ENCODE measurements around the gene SYNE1. TPM values are rescaled to one million over a fixed set of nuclear protein-coding genes. Genes with fewer than 3 reads are reported as not detected.

The SYNE1 gene
- total and polyA plus RNA-seq, 10 of the 15 experiments (the other 5 are each of a cell fraction or from before 2014, with no cell fraction given) = 2.3 to 28.7 (median 14.1) TPM

DNA sequence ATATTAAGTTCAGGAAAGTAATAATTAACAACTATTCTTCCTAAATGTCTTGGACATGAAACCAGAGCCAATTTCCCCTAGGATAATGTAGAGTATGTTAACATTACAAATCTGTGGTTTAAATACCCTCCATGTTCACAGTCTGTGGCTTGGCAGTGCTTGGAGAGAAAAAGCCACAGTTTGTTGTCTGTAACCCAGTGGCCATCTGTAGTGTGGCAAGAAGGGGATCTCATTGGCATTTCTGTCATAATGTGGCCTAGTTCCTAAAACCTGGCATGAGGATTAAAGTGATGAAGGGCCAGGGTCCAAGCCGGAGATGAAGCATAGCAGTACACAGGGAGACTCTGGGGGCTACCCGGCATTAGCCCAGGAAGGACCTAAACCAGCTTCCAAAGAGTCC lies 31.2 kb downstream of the SYNE1 start:
- H3K4me1 ChIP-seq (ENCODE audit: control insufficient read depth, insufficient read depth, low read length) = no peaks in the 10 kb centered on the region
- H3K27ac ChIP-seq (ENCODE audit: control insufficient read depth, insufficient read depth) = no peak overlapping the region
- SMC1A ChIA-PET (ENCODE audit: uncharacterized antibody, unreplicated experiment) = no interaction called here
- WGBS (ENCODE audit: insufficient coverage, insufficient replicate concordance, low lambda C conversion rate, missing lambda C conversion rate) = 44% methylated on average over 2 of the region's 2 CpGs
- no TSS peak for BruUV-seq (replicated peaks)
- no peaks in the 10 kb centered on the region for H4K20me1 ChIP-seq (ENCODE audit: control insufficient read depth, insufficient read depth)
- no peak overlapping the region for H2AFZ ChIP-seq (ENCODE audit: control insufficient read depth, low read depth, low read length)
- no peaks in the 10 kb centered on the region for H3K36me3 ChIP-seq (ENCODE audit: control insufficient read depth in 2 of 2, insufficient read depth in 2 of 2, low read length in 1 of 2)
- CTCF ChIA-PET = no interaction called here
- intact Hi-C loops (cut with micrococcal nuclease; ENCODE audit: unreplicated experiment) = no loop called here
- H3K4me3 ChIP-seq = no peak overlapping the region
- H3K9ac ChIP-seq (ENCODE audit: control insufficient read depth, insufficient read depth, low read length) = no peak overlapping the region
- H3K9me3 ChIP-seq (replicated peaks; ENCODE audit: control insufficient read depth, insufficient read depth, low read length) = no peaks in the 10 kb centered on the region
- no peaks in the 10 kb centered on the region for H3K79me2 ChIP-seq (ENCODE audit: control insufficient read depth, insufficient read depth, low read length)
- FAIRE-seq = no peak
- ATAC-seq = no peak
- H3K4me2 ChIP-seq (ENCODE audit: control insufficient read depth, insufficient read depth) = no peak overlapping the region
- in situ Hi-C loops (cut with MboI) = no loop called here
- POLR2A ChIA-PET = no interaction called here
- RAD21 ChIA-PET (ENCODE audit: unreplicated experiment) = no interaction called here
- TF ChIP-seq, protein P1, sequence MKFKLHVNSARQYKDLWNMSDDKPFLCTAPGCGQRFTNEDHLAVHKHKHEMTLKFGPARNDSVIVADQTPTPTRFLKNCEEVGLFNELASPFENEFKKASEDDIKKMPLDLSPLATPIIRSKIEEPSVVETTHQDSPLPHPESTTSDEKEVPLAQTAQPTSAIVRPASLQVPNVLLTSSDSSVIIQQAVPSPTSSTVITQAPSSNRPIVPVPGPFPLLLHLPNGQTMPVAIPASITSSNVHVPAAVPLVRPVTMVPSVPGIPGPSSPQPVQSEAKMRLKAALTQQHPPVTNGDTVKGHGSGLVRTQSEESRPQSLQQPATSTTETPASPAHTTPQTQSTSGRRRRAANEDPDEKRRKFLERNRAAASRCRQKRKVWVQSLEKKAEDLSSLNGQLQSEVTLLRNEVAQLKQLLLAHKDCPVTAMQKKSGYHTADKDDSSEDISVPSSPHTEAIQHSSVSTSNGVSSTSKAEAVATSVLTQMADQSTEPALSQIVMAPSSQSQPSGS (IDR thresholded peaks at IDR 0.05; ENCODE audit: low read length) = no peak
- TF ChIP-seq IRF4 (IDR thresholded peaks at IDR 0.05; ENCODE audit: low read depth, low read length) (no peak), ESRRA (IDR thresholded peaks at IDR 0.05; ENCODE audit: low read length) (no peak)
- no peak for DNase-seq (ENCODE audit: low read depth, low spot score)
- no peaks in the 10 kb centered on the region for H3K27me3 ChIP-seq (replicated peaks in 1 of 2; ENCODE audit: control insufficient read depth in 2 of 2, insufficient read depth in 2 of 2, low read length in 1 of 2)

DNA sequence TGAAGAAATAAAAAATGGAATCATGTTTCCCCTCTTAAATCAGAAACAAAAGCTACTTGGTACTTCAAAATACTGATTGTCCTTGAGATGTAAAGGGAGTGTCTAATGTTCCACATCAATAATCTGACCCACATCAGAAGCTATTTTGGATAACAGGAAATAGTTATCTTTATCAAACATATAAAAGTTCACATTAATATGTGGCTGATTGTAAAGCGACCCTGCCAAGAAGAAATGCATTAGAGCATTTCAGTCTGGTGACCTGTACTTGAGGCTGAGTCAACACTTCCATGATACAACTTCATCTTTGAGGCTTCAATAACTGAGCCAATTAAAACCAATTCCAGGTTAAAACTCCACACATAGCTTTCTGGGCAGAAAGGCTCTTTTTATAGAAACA lies 31.8 kb downstream of the SYNE1 start:
- Histone ChIP-seq H3K4me1 (ENCODE audit: control insufficient read depth, insufficient read depth, low read length) (no peaks in the 10 kb centered on the region), H4K20me1 (ENCODE audit: control insufficient read depth, insufficient read depth) (no peaks in the 10 kb centered on the region), H3K27me3 (replicated peaks in 1 of 2; ENCODE audit: control insufficient read depth in 2 of 2, insufficient read depth in 2 of 2, low read length in 1 of 2) (no peaks in the 10 kb centered on the region), H3K4me2 (ENCODE audit: control insufficient read depth, insufficient read depth) (no peak overlapping the region), H3K4me3 (no peak overlapping the region), H3K9me3 (replicated peaks; ENCODE audit: control insufficient read depth, insufficient read depth, low read length) (no peaks in the 10 kb centered on the region), H3K27ac (ENCODE audit: control insufficient read depth, insufficient read depth) (no peak overlapping the region), H2AFZ (ENCODE audit: control insufficient read depth, low read depth, low read length) (no peak overlapping the region), H3K36me3 (ENCODE audit: control insufficient read depth in 2 of 2, insufficient read depth in 2 of 2, low read length in 1 of 2) (no peaks in the 10 kb centered on the region), H3K9ac (ENCODE audit: control insufficient read depth, insufficient read depth, low read length) (no peak overlapping the region), H3K79me2 (ENCODE audit: control insufficient read depth, insufficient read depth, low read length) (no peaks in the 10 kb centered on the region)
- ChIA-PET CTCF (no interaction called here), POLR2A (no interaction called here), RAD21 (ENCODE audit: unreplicated experiment) (no interaction called here), SMC1A (ENCODE audit: uncharacterized antibody, unreplicated experiment) (no interaction called here)
- no peak for DNase-seq (ENCODE audit: low read depth, low spot score)
- ATAC-seq = no peak
- no TSS peak for BruUV-seq (replicated peaks)
- WGBS (ENCODE audit: insufficient coverage, insufficient replicate concordance, low lambda C conversion rate, missing lambda C conversion rate) = 29% methylated on average over 1 of the region's 1 CpG
- intact Hi-C loops (cut with micrococcal nuclease; ENCODE audit: unreplicated experiment) = no loop called here
- in situ Hi-C loops (cut with MboI) = no loop called here
- FAIRE-seq = no peak
- TF ChIP-seq, protein P2, sequence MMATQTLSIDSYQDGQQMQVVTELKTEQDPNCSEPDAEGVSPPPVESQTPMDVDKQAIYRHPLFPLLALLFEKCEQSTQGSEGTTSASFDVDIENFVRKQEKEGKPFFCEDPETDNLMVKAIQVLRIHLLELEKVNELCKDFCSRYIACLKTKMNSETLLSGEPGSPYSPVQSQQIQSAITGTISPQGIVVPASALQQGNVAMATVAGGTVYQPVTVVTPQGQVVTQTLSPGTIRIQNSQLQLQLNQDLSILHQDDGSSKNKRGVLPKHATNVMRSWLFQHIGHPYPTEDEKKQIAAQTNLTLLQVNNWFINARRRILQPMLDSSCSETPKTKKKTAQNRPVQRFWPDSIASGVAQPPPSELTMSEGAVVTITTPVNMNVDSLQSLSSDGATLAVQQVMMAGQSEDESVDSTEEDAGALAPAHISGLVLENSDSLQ (IDR thresholded peaks at IDR 0.05) = no peak
- TF ChIP-seq POLR2AphosphoS5 (IDR thresholded peaks at IDR 0.05; ENCODE audit: low read length) = no peak
- no peak for TF ChIP-seq TAF1 (IDR thresholded peaks at IDR 0.05; ENCODE audit: borderline replicate concordance, low read depth, low read length)
- TF ChIP-seq NFYB (IDR thresholded peaks at IDR 0.05; ENCODE audit: insufficient read depth, low read depth, low read length) = no peak
- TF ChIP-seq NFIC (IDR thresholded peaks at IDR 0.05; ENCODE audit: low read depth, low read length) = no peak
- no peak for TF ChIP-seq NR2C1 (IDR thresholded peaks at IDR 0.05)
- no peak for TF ChIP-seq KLF5 (IDR thresholded peaks at IDR 0.05; ENCODE audit: partially characterized antibody)
- TF ChIP-seq RB1 (IDR thresholded peaks at IDR 0.05; ENCODE audit: borderline replicate concordance) = no peak
- no peak for TF ChIP-seq TCF12 (IDR thresholded peaks at IDR 0.05; ENCODE audit: low read depth, low read length)
- TF ChIP-seq, protein P3, sequence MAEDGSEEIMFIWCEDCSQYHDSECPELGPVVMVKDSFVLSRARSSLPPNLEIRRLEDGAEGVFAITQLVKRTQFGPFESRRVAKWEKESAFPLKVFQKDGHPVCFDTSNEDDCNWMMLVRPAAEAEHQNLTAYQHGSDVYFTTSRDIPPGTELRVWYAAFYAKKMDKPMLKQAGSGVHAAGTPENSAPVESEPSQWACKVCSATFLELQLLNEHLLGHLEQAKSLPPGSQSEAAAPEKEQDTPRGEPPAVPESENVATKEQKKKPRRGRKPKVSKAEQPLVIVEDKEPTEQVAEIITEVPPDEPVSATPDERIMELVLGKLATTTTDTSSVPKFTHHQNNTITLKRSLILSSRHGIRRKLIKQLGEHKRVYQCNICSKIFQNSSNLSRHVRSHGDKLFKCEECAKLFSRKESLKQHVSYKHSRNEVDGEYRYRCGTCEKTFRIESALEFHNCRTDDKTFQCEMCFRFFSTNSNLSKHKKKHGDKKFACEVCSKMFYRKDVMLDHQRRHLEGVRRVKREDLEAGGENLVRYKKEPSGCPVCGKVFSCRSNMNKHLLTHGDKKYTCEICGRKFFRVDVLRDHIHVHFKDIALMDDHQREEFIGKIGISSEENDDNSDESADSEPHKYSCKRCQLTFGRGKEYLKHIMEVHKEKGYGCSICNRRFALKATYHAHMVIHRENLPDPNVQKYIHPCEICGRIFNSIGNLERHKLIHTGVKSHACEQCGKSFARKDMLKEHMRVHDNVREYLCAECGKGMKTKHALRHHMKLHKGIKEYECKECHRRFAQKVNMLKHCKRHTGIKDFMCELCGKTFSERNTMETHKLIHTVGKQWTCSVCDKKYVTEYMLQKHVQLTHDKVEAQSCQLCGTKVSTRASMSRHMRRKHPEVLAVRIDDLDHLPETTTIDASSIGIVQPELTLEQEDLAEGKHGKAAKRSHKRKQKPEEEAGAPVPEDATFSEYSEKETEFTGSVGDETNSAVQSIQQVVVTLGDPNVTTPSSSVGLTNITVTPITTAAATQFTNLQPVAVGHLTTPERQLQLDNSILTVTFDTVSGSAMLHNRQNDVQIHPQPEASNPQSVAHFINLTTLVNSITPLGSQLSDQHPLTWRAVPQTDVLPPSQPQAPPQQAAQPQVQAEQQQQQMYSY (CRISPR knock-in tag; IDR thresholded peaks at IDR 0.05) = no peak
- TF ChIP-seq RCOR1 (conservative IDR thresholded peaks at IDR 0.05; ENCODE audit: low read depth, low read length) = no peak
